K562 (cell line): ENCODE results near the gene IDUA. TPM values are rescaled to one million over a fixed set of nuclear protein-coding genes. Genes with fewer than 3 reads are reported as not detected.

Source experiments
- ATAC-seq: fragments of 200-7000 bp; cut with Tn5 transposase; 3 replicates; pipeline ENCODE4 v1.9.1; 2020; ENCODE audit warnings: moderate library complexity
- BruUV-seq: library from RNA; stranded (reverse); fragments of 400-500 nt; replicated peaks from 2 replicates; lab custom pipeline; 2021; lab: Mats Ljungman, UMichigan
- CTCF ChIA-PET: fragments of 300-600 bp; formaldehyde crosslinking; extraction: SDS; loops from one replicate; lab custom pipeline; 2021; ENCODE audit warnings: low intra/inter-chr PET ratio; lab: Yijun Ruan, JAX
- POLR2A ChIA-PET: fragments of 300-600, 350-650 bp; sonication (Branson Sonifier 250); formaldehyde crosslinking; extraction: SDS; loops from one replicate; lab custom pipeline; 2021; ENCODE audit warnings: antibody characterized with exemption, inconsistent platforms; lab: Yijun Ruan, JAX
- DNase-seq, 4 experiments: peaks; one replicate each; pipeline versions ENCODE4 v3.0.0 to v3.0.0-alpha.2; 2011 to 2018; ENCODE audit warnings: low spot score in 3 of 4, mixed read lengths in 3 of 4; ENCODE audit errors: extremely low read depth in 1 of 4
- FAIRE-seq: peaks from 2 replicates; lab custom pipeline; 2011; peaks lifted over from hg19 to GRCh38; lab: Jason Lieb, UNC
- H2AFZ ChIP-seq: 2 replicates; pipeline ENCODE4 v1.6.0; 2011; ENCODE audit warnings: low read depth, low read length, control low read depth, inconsistent platforms
- H3K27ac ChIP-seq: fragments of 200-600 bp; 3 replicates; pipeline ENCODE4 v1.8.0; 2011; ENCODE audit warnings: low read depth, mild to moderate bottlenecking, control low read depth, inconsistent platforms, low read length, moderate library complexity, mixed read lengths; ENCODE audit errors: extremely low read depth
- H3K27me3 ChIP-seq, 2 experiments: fragments of 300-600 bp in 1 of 2; 2 replicates in 1 of 2; 3 replicates in 1 of 2; pipeline versions ENCODE4 v1.6.0 to v1.8.0; 2011; ENCODE audit warnings: inconsistent platforms in 2 of 2, low read length in 2 of 2, mild to moderate bottlenecking in 1 of 2, mixed read lengths in 1 of 2, moderate library complexity in 1 of 2; ENCODE audit not compliant: control insufficient read depth in 2 of 2, insufficient read depth in 2 of 2
- H3K36me3 ChIP-seq: fragments of 300-600 bp; 3 replicates; pipeline ENCODE4 v1.8.0; 2011; ENCODE audit warnings: mild to moderate bottlenecking, low read length, inconsistent platforms; ENCODE audit not compliant: control insufficient read depth, insufficient read depth
- H3K4me1 ChIP-seq, 2 experiments: fragments of 200-600 bp in 1 of 2; replicated peaks in 1 of 2; 2 replicates in 1 of 2; 3 replicates in 1 of 2; pipeline versions ENCODE4 v1.5.1 to v1.8.0; 2011; ENCODE audit warnings: inconsistent platforms in 2 of 2, low read length in 2 of 2, mild to moderate bottlenecking in 1 of 2, mixed read lengths in 1 of 2, moderate library complexity in 1 of 2; ENCODE audit not compliant: control insufficient read depth in 2 of 2, insufficient read depth in 2 of 2
- H3K4me2 ChIP-seq: 2 replicates; pipeline ENCODE4 v1.6.1; 2011; ENCODE audit warnings: low read length, control low read depth, inconsistent platforms, mixed read lengths; ENCODE audit not compliant: insufficient read depth
- H3K4me3 ChIP-seq: fragments of 200-600 bp; sonication (generic), shearing (Covaris generic); 2 replicates; pipeline ENCODE4 v1.5.1; 2016; ENCODE audit warnings: control low read depth, inconsistent platforms
- H3K79me2 ChIP-seq: fragments of 200-600 bp; 3 replicates; pipeline ENCODE4 v1.8.0; 2011; ENCODE audit warnings: low read length, inconsistent platforms; ENCODE audit not compliant: control insufficient read depth, insufficient read depth
- H3K9ac ChIP-seq, 2 experiments: 2 replicates each; pipeline versions ENCODE4 v1.6.0 to v1.6.1; 2011; ENCODE audit warnings: low read depth in 2 of 2, low read length in 2 of 2, control low read depth in 1 of 2, inconsistent platforms in 1 of 2, mild to moderate bottlenecking in 1 of 2, mixed read lengths in 1 of 2; ENCODE audit not compliant: insufficient read depth in 1 of 2
- H3K9me1 ChIP-seq: one replicate; pipeline ENCODE4 v1.6.0; 2011; ENCODE audit warnings: inconsistent platforms, mild to moderate bottlenecking, low read length, moderate library complexity; ENCODE audit not compliant: control insufficient read depth, insufficient read depth
- H3K9me3 ChIP-seq: replicated peaks from 2 replicates; pipeline ENCODE4 v1.5.1; 2011; ENCODE audit warnings: low read depth, low read length, inconsistent platforms; ENCODE audit not compliant: control insufficient read depth, insufficient read depth
- H4K20me1 ChIP-seq: replicated peaks from 2 replicates; pipeline ENCODE4 v1.6.1; 2011; ENCODE audit warnings: low read length, inconsistent platforms, mixed read lengths; ENCODE audit not compliant: control insufficient read depth, insufficient read depth
- BDP1 ChIP-seq: IDR thresholded peaks from 3 replicates; pipeline ENCODE4 v1.6.1; 2011; ENCODE audit not compliant: insufficient read length, insufficient read depth
- GABPA ChIP-seq: fragments of 200-800 bp; sonication (Bioruptor generic); conservative IDR thresholded peaks from 2 replicates; pipeline ENCODE4 v1.6.1; 2016; ENCODE audit warnings: low read depth, missing genetic modification characterization, missing compliant biosample characterization
- ILF3 ChIP-seq: fragments of 450-650 bp; IDR thresholded peaks from 2 replicates; pipeline ENCODE4 v1.6.1; 2018; ENCODE audit warnings: antibody characterized with exemption, mild to moderate bottlenecking, moderate library complexity, borderline replicate concordance
- PML ChIP-seq: IDR thresholded peaks from 2 replicates; pipeline ENCODE4 v1.6.1; 2012; ENCODE audit warnings: low read length, inconsistent platforms
- PTBP1 ChIP-seq: fragments of 200-400 bp; formaldehyde crosslinking; IDR thresholded peaks from 2 replicates; pipeline ENCODE4 v1.6.1; 2017; ENCODE audit warnings: low read depth, low read length
- RBBP5 ChIP-seq: fragments of 200-600 bp; sonication (generic); IDR thresholded peaks from 2 replicates; pipeline ENCODE4 v1.6.1; 2012; ENCODE audit warnings: borderline replicate concordance, mild to moderate bottlenecking, low read length, control low read depth, inconsistent platforms; ENCODE audit not compliant: insufficient read depth, poor library complexity, severe bottlenecking
- whole genome bisulfite sequencing: fragments of 100-300 bp; shearing (Covaris generic); methylation state at CpG from one replicate; pipeline ENCODE4 v1.1.6; 2016; ENCODE audit warnings: low coverage, mixed read lengths; ENCODE audit not compliant: insufficient coverage; ENCODE audit errors: missing lambda C conversion rate; 5-methylcytosine and 5-hydroxymethylcytosine counted together
- in situ Hi-C: fragments of 300-500 bp; cut with MboI; formaldehyde crosslinking; loops from 4 replicates; pipeline ENCODE4 v1.15.0; 2018; ENCODE audit warnings: inconsistent platforms, mixed read lengths
- intact Hi-C: fragments of 100-400 bp; cut with micrococcal nuclease; formaldehyde crosslinking; loops from 2 replicates; pipeline ENCODE4 v1.14.2; 2022
- polyA plus RNA-seq, 8 experiments: library from polyadenylated mRNA; depleted of rRNA in 4 of 8; stranded (reverse) in 5 of 8; unstranded in 3 of 8; fragments of >200 nt; fragmentation: Nextera tagmentation in 2 of 8; fragmentation: Illumina TruSeq in 1 of 8; extraction: Ambion mirVana in 2 of 8; extraction: Trizol in 1 of 8; gene quantifications; 2 replicates each; pipeline versions ENCODE4 v1.2.1 to v1.2.3, GENCODE V29; 2011 to 2014; ENCODE audit warnings: inconsistent platforms in 1 of 8, missing spikeins in 1 of 8
- total RNA-seq, 7 experiments: library from RNA; depleted of rRNA in 6 of 7; stranded (reverse); fragments of >200 nt in 6 of 7; fragmentation: Illumina TruSeq in 2 of 7; extraction: Trizol in 2 of 7; gene quantifications; 2 replicates each; pipeline versions ENCODE4 v1.2.1 to v1.2.3, GENCODE V29; 2011 to 2021; ENCODE audit warnings: low replicate concordance in 1 of 7
- TF ChIP-seq, protein P1 (sequence below): fragments of 250-450 bp; sonication (Bioruptor Pico); IDR thresholded peaks from 2 replicates; pipeline ENCODE4 v1.5.0; 2022; ENCODE audit warnings: mild to moderate bottlenecking
- TF ChIP-seq, protein P2 (sequence below): sonication (generic); formaldehyde crosslinking; IDR thresholded peaks from 2 replicates; pipeline ENCODE4 v1.8.1; 2023; ENCODE audit warnings: mild to moderate bottlenecking, missing genetic modification reagents
- TF ChIP-seq, protein P3 (sequence below): sonication (generic); formaldehyde crosslinking; IDR thresholded peaks from 2 replicates; pipeline ENCODE4 v1.9.0; 2022; ENCODE audit warnings: mild to moderate bottlenecking, missing genetic modification reagents
- TF ChIP-seq, protein P4 (sequence below): sonication (generic); formaldehyde crosslinking; IDR thresholded peaks from 2 replicates; pipeline ENCODE4 v1.8.0; 2023; ENCODE audit warnings: mild to moderate bottlenecking, missing genetic modification reagents

IDUA gene
- total and polyA plus RNA-seq, 9 of the 15 experiments (the other 6 are each of a cell fraction or from before 2014, with no cell fraction given): 0.04 to 16.1 (median 1.2) TPM

DNA sequence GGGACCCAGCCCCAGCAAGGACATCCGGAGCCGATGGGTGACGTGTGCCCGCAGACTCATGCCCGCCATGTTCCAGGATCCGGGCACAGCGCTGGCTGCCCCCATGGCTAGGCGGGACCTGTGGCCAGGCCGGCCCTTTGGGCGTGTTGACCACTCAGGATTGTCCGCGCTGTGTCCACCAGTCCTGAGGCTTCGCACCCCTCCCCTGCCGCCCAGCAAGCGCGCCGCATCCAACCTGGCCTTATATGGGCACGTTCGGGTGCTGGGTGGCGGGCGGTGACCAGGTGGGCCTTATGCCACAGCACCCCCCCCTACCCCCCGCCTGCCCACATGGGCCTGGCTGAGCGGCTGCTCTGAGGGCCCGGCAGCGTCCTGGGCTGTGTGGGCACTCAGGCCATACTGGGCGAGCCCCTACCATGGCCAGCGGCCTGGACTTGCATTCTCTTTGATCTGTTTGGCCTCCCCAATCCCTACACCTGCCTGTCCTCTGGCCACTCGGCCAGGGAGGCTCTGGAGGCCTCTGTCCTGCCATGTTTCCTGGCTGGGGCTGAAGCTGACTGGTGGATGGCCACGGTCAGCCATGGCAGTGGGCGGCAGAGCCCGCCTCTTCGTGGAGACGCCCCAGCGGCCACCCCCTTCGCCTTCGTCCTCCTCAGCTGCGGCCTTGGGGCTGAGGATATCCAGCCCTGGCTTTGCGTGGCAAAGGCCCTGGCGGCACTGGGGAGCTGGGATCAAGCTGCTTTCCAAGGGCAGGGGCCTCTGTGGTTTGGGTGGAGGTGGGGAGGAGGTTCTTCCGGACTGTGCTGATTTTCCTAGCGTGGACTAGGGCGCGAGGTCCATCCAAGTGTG is 26.6 kb downstream of the IDUA start:
- no peak for ATAC-seq
- Histone ChIP-seq H4K20me1 (peaks cover 3% of the 10 kb centered on the region; the same call in 1 of the 2 replicates), H3K9me1 (peaks cover 10% of the 10 kb centered on the region), H3K4me3 (no peak overlapping the region), H3K4me2 (no peak overlapping the region), H2AFZ (no peak overlapping the region), H3K36me3 (peaks cover 12% of the 10 kb centered on the region; the same call in 2 of the 3 replicates), H3K27ac (no peak overlapping the region), H3K27me3 (no peaks in the 10 kb centered on the region), H3K9ac (peak overlapping the region in 1 of 2 experiments; percentile 74; a peak in 2 of 4 replicates), H3K9me3 (no peaks in the 10 kb centered on the region), H3K79me2 (peaks cover 15% of the 10 kb centered on the region), H3K4me1 (peaks cover 14 to 87% of the 10 kb centered on the region in 2 experiments; a peak in 4 of 5 replicates)
- intact Hi-C loops: no loop called here
- CTCF ChIA-PET: no interaction called here
- BruUV-seq: no TSS peak
- in situ Hi-C loops: no loop called here
- 94% methylated on average over 38 of the region's 43 CpGs for WGBS
- FAIRE-seq: no peak
- DNase-seq: no peak
- POLR2A ChIA-PET: no interaction called here
- TF ChIP-seq, protein P1, sequence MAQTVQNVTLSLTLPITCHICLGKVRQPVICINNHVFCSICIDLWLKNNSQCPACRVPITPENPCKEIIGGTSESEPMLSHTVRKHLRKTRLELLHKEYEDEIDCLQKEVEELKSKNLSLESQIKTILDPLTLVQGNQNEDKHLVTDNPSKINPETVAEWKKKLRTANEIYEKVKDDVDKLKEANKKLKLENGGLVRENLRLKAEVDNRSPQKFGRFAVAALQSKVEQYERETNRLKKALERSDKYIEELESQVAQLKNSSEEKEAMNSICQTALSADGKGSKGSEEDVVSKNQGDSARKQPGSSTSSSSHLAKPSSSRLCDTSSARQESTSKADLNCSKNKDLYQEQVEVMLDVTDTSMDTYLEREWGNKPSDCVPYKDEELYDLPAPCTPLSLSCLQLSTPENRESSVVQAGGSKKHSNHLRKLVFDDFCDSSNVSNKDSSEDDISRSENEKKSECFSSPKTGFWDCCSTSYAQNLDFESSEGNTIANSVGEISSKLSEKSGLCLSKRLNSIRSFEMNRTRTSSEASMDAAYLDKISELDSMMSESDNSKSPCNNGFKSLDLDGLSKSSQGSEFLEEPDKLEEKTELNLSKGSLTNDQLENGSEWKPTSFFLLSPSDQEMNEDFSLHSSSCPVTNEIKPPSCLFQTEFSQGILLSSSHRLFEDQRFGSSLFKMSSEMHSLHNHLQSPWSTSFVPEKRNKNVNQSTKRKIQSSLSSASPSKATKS (CRISPR knock-in tag): no peak
- TF ChIP-seq GABPA (tag): no peak
- TF ChIP-seq BDP1: no peak
- TF ChIP-seq, protein P2, sequence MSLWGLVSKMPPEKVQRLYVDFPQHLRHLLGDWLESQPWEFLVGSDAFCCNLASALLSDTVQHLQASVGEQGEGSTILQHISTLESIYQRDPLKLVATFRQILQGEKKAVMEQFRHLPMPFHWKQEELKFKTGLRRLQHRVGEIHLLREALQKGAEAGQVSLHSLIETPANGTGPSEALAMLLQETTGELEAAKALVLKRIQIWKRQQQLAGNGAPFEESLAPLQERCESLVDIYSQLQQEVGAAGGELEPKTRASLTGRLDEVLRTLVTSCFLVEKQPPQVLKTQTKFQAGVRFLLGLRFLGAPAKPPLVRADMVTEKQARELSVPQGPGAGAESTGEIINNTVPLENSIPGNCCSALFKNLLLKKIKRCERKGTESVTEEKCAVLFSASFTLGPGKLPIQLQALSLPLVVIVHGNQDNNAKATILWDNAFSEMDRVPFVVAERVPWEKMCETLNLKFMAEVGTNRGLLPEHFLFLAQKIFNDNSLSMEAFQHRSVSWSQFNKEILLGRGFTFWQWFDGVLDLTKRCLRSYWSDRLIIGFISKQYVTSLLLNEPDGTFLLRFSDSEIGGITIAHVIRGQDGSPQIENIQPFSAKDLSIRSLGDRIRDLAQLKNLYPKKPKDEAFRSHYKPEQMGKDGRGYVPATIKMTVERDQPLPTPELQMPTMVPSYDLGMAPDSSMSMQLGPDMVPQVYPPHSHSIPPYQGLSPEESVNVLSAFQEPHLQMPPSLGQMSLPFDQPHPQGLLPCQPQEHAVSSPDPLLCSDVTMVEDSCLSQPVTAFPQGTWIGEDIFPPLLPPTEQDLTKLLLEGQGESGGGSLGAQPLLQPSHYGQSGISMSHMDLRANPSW: no peak
- no peak for TF ChIP-seq PTBP1
- TF ChIP-seq, protein P3, sequence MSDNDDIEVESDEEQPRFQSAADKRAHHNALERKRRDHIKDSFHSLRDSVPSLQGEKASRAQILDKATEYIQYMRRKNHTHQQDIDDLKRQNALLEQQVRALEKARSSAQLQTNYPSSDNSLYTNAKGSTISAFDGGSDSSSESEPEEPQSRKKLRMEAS (CRISPR knock-in tag): peak; percentile 60
- TF ChIP-seq ILF3: no peak
- TF ChIP-seq PML: no peak
- TF ChIP-seq RBBP5: peak; percentile 12
- TF ChIP-seq, protein P4, sequence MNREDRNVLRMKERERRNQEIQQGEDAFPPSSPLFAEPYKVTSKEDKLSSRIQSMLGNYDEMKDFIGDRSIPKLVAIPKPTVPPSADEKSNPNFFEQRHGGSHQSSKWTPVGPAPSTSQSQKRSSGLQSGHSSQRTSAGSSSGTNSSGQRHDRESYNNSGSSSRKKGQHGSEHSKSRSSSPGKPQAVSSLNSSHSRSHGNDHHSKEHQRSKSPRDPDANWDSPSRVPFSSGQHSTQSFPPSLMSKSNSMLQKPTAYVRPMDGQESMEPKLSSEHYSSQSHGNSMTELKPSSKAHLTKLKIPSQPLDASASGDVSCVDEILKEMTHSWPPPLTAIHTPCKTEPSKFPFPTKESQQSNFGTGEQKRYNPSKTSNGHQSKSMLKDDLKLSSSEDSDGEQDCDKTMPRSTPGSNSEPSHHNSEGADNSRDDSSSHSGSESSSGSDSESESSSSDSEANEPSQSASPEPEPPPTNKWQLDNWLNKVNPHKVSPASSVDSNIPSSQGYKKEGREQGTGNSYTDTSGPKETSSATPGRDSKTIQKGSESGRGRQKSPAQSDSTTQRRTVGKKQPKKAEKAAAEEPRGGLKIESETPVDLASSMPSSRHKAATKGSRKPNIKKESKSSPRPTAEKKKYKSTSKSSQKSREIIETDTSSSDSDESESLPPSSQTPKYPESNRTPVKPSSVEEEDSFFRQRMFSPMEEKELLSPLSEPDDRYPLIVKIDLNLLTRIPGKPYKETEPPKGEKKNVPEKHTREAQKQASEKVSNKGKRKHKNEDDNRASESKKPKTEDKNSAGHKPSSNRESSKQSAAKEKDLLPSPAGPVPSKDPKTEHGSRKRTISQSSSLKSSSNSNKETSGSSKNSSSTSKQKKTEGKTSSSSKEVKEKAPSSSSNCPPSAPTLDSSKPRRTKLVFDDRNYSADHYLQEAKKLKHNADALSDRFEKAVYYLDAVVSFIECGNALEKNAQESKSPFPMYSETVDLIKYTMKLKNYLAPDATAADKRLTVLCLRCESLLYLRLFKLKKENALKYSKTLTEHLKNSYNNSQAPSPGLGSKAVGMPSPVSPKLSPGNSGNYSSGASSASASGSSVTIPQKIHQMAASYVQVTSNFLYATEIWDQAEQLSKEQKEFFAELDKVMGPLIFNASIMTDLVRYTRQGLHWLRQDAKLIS: no peak
